Hepatocyte (in vitro differentiated cells): ENCODE data around the gene UBL4A. TPM values are rescaled to one million over a fixed set of nuclear protein-coding genes. Genes with fewer than 3 reads are reported as not detected.
A peak's percentile ranks its signal among the peaks of the same experiment; 100 is the strongest.

ENCODE experiments used
- DNase-seq: peaks from one replicate; pipeline ENCODE4 v3.0.0-alpha.2; 2016; ENCODE audit warnings: low spot score
- H2AFZ ChIP-seq: fragments of 200-600 bp; sonication (generic); 2 replicates; pipeline ENCODE4 v1.6.0; 2016; ENCODE audit warnings: antibody characterized with exemption, mild to moderate bottlenecking
- H3K27ac ChIP-seq: fragments of 200-600 bp; sonication (generic); 2 replicates; pipeline ENCODE4 v1.5.1; 2016; ENCODE audit warnings: mild to moderate bottlenecking
- H3K27me3 ChIP-seq: fragments of 200-600 bp; sonication (generic); 2 replicates; pipeline ENCODE4 v1.6.1; 2016
- H3K36me3 ChIP-seq: fragments of 200-600 bp; sonication (generic); replicated peaks from 2 replicates; pipeline ENCODE4 v1.5.1; 2016; ENCODE audit warnings: low read depth; ENCODE audit not compliant: insufficient read depth
- H3K4me1 ChIP-seq: fragments of 200-600 bp; sonication (generic); 2 replicates; pipeline ENCODE4 v1.5.1; 2016; ENCODE audit warnings: mild to moderate bottlenecking, moderate library complexity; ENCODE audit not compliant: insufficient read depth
- H3K4me2 ChIP-seq: fragments of 200-600 bp; sonication (generic); 2 replicates; pipeline ENCODE4 v1.6.0; 2016
- H3K4me3 ChIP-seq: fragments of 200-600 bp; sonication (generic); 2 replicates; pipeline ENCODE4 v1.5.1; 2016; ENCODE audit warnings: mild to moderate bottlenecking
- H3K79me2 ChIP-seq: fragments of 200-600 bp; sonication (generic); 2 replicates; pipeline ENCODE4 v1.6.0; 2017; ENCODE audit warnings: mild to moderate bottlenecking
- H3K9me2 ChIP-seq: fragments of 200-600 bp; sonication (generic); replicated peaks from 2 replicates; pipeline ENCODE4 v1.6.0; 2017; ENCODE audit warnings: mild to moderate bottlenecking; ENCODE audit not compliant: insufficient read depth
- H3K9me3 ChIP-seq: fragments of 200-600 bp; sonication (generic); 2 replicates; pipeline ENCODE4 v1.5.1; 2016; ENCODE audit warnings: low read depth, mild to moderate bottlenecking
- H4K20me1 ChIP-seq: fragments of 200-600 bp; sonication (generic); 2 replicates; pipeline ENCODE4 v1.6.0; 2016; ENCODE audit warnings: mild to moderate bottlenecking; ENCODE audit not compliant: insufficient read depth, poor library complexity, severe bottlenecking
- CTCF ChIP-seq: fragments of 200-600 bp; sonication (generic); IDR thresholded peaks from 2 replicates; pipeline ENCODE4 v1.5.1; 2016; ENCODE audit warnings: antibody characterized with exemption, mild to moderate bottlenecking; ENCODE audit not compliant: poor library complexity
- EZH2 ChIP-seq: fragments of 200-600 bp; sonication (generic); IDR thresholded peaks from 2 replicates; pipeline ENCODE4 v1.6.1; 2016; ENCODE audit warnings: antibody characterized with exemption, mild to moderate bottlenecking, borderline replicate concordance
- EZH2phosphoT487 ChIP-seq: fragments of 200-600 bp; sonication (generic); IDR thresholded peaks from one replicate; pipeline ENCODE4 v1.6.1; 2018; ENCODE audit warnings: antibody characterized with exemption, mild to moderate bottlenecking, low read depth, moderate library complexity; ENCODE audit not compliant: unreplicated experiment, severe bottlenecking
- WGBS: methylation state at CpG from one replicate; pipeline ENCODE4 v1.1.6; 2016; ENCODE audit warnings: low lambda C conversion rate; ENCODE audit errors: missing lambda C conversion rate; 5-methylcytosine and 5-hydroxymethylcytosine counted together
- polyA plus RNA-seq: library from polyadenylated mRNA; unstranded; fragments of >200 nt; fragmentation: Nextera tagmentation; extraction: Ambion mirVana; gene quantifications from 2 replicates; pipeline ENCODE4 v1.2.1, GENCODE V29; 2016
- total RNA-seq: library from RNA; depleted of rRNA; stranded (reverse); fragments of >200 nt; gene quantifications from 2 replicates; pipeline ENCODE4 v1.2.3, GENCODE V29; 2014

Gene UBL4A
- total and polyA plus RNA-seq, 2 experiments from 2014 or later, result 25.0 to 34.0 TPM

GRCh38 chrX:154443479-154443910 lies 42.9 kb downstream of the UBL4A start:
- Histone ChIP-seq H3K9me2 (no peaks in the 10 kb centered on the region), H3K4me1 (no peaks in the 10 kb centered on the region), H3K27ac (peak overlapping the region; percentile 88), H4K20me1 (peaks cover 3% of the 10 kb centered on the region), H3K4me3 (no peak overlapping the region), H3K27me3 (no peaks in the 10 kb centered on the region), H3K36me3 (no peaks in the 10 kb centered on the region), H3K4me2 (peak overlapping the region; percentile 87), H3K9me3 (no peaks in the 10 kb centered on the region), H2AFZ (no peak overlapping the region), H3K79me2 (peaks cover 27% of the 10 kb centered on the region)
- no peak for TF ChIP-seq CTCF
- TF ChIP-seq EZH2phosphoT487, result no peak
- no peak for DNase-seq
- WGBS, result 56% methylated on average over 7 of the region's 10 CpGs

- H4K20me1 ChIP-seq, result peaks cover 3% of the 10 kb centered on the region
Measured at GRCh38 chrX:154441984-154442707, 44.3 kb downstream of the UBL4A start.

GRCh38 chrX:154441564-154441963 lies 44.9 kb downstream of the UBL4A start:
- TF ChIP-seq CTCF (no peak), EZH2 (no peak), EZH2phosphoT487 (no peak)
- Histone ChIP-seq H3K9me2 (no peaks in the 10 kb centered on the region), H3K4me3 (no peak overlapping the region), H3K27ac (no peak overlapping the region), H2AFZ (no peak overlapping the region), H3K4me1 (no peaks in the 10 kb centered on the region), H3K9me3 (no peaks in the 10 kb centered on the region), H3K79me2 (peaks cover 41% of the 10 kb centered on the region), H4K20me1 (peaks cover 3% of the 10 kb centered on the region), H3K27me3 (no peaks in the 10 kb centered on the region), H3K36me3 (no peaks in the 10 kb centered on the region), H3K4me2 (no peak overlapping the region)
- no peak for DNase-seq
- WGBS, result 96% methylated on average over 11 of the region's 11 CpGs

More at GRCh38 chrX:154441984-154442707, 44.3 kb downstream of the UBL4A start:
- 84% methylated on average over 21 of the region's 21 CpGs for WGBS
- no peaks in the 10 kb centered on the region for H3K4me1 ChIP-seq
- no peak for DNase-seq
- H3K9me3 ChIP-seq, result no peaks in the 10 kb centered on the region
- H3K27ac ChIP-seq, result no peak overlapping the region
- no peak overlapping the region for H2AFZ ChIP-seq
- no peak for TF ChIP-seq EZH2phosphoT487
- no peaks in the 10 kb centered on the region for H3K27me3 ChIP-seq
- H3K4me2 ChIP-seq, result no peak overlapping the region
- H3K79me2 ChIP-seq, result peaks cover 40% of the 10 kb centered on the region
- H3K36me3 ChIP-seq, result no peaks in the 10 kb centered on the region
- no peaks in the 10 kb centered on the region for H3K9me2 ChIP-seq
- H3K4me3 ChIP-seq, result no peak overlapping the region

GRCh38 chrX:154440623-154441357 lies 45.6 kb downstream of the UBL4A start:
- no peak overlapping the region for H3K4me3 ChIP-seq
- no peaks in the 10 kb centered on the region for H3K36me3 ChIP-seq
- no peak overlapping the region for H3K4me2 ChIP-seq
- no peaks in the 10 kb centered on the region for H3K4me1 ChIP-seq
- H3K27me3 ChIP-seq, result no peaks in the 10 kb centered on the region
- DNase-seq, result no peak
- no peaks in the 10 kb centered on the region for H3K9me2 ChIP-seq
- H4K20me1 ChIP-seq, result no peaks in the 10 kb centered on the region
- 79% methylated on average over 17 of the region's 17 CpGs for WGBS
- no peak overlapping the region for H3K27ac ChIP-seq
- TF ChIP-seq EZH2phosphoT487 (no peak), EZH2 (no peak), CTCF (no peak)
- H2AFZ ChIP-seq, result no peak overlapping the region
- H3K9me3 ChIP-seq, result no peaks in the 10 kb centered on the region
- H3K79me2 ChIP-seq, result peaks cover 41% of the 10 kb centered on the region
